Placental epithelial cell (primary cell): Measurements from ENCODE around the gene CSRP2. TPM values are rescaled to one million over a fixed set of nuclear protein-coding genes. Genes with fewer than 3 reads are reported as not detected.

Experiments
- total RNA-seq: library from RNA; depleted of rRNA; stranded (reverse); fragments of >200 nt; gene quantifications from 2 replicates; pipeline ENCODE4 v1.2.3, GENCODE V29; 2012

Gene CSRP2
- 11.3 and 47.9 TPM in 2 replicates for total RNA-seq

GRCh38 chr12:76878899-76879709 lies at the start of gene CSRP2:
CSRP2 (minus strand) TSS chr12:76879019; CDS start chr12:76866260, 12,759 bp downstream.

Other genes with a start within 250 kb of the CSRP2 start
- gene ZDHHC17, start 114.9 kb downstream of the CSRP2 start, total RNA-seq: 81.6 and 109 TPM in 2 replicates
- 3.5 and 3.8 TPM in 2 replicates for gene E2F7, start 186.6 kb upstream of the CSRP2 start, total RNA-seq